ENCODE results near the gene PRMT5.
A peak's percentile ranks its signal among the peaks of the same experiment; 100 is the strongest.

DNA sequence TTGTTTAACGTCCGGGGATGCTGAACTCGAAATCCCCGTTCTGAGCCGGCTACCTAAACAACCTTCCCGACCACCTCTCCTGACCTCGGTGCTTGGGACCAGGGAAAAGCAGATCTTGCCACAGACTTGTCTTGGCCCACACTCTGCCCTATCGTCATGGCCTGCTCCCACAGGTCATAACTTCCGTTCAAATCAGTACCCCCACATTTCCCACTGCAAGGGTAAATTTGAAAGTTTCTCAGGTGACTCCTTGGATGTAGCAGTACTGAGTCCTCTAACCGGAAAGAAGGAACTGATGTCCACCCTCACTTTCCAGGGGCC lies 9.6 kb downstream of the PRMT5 start:
- TF ChIP-seq, protein P1, sequence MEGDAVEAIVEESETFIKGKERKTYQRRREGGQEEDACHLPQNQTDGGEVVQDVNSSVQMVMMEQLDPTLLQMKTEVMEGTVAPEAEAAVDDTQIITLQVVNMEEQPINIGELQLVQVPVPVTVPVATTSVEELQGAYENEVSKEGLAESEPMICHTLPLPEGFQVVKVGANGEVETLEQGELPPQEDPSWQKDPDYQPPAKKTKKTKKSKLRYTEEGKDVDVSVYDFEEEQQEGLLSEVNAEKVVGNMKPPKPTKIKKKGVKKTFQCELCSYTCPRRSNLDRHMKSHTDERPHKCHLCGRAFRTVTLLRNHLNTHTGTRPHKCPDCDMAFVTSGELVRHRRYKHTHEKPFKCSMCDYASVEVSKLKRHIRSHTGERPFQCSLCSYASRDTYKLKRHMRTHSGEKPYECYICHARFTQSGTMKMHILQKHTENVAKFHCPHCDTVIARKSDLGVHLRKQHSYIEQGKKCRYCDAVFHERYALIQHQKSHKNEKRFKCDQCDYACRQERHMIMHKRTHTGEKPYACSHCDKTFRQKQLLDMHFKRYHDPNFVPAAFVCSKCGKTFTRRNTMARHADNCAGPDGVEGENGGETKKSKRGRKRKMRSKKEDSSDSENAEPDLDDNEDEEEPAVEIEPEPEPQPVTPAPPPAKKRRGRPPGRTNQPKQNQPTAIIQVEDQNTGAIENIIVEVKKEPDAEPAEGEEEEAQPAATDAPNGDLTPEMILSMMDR (IDR thresholded peaks at IDR 0.05) = no peak
- TF ChIP-seq POLR2A (IDR thresholded peaks at IDR 0.05) = peak in 1 of 4 donors; percentile 9
- TF ChIP-seq POLR2AphosphoS5 (IDR thresholded peaks at IDR 0.05) = no peak
- no peak for TF ChIP-seq EP300 (IDR thresholded peaks at IDR 0.05)

All from upper lobe of left lung (tissue), 4 donors.